OCI-LY1 (cell line): Measurements from ENCODE around the gene RPS15A.

Experiments used
- EZH2 ChIP-seq: fragments of 200-600 bp; sonication (generic), shearing (Covaris generic); IDR thresholded peaks from 2 replicates; pipeline ENCODE4 v1.8.0; 2017; ENCODE audit warnings: borderline replicate concordance, mixed run types, mild to moderate bottlenecking, antibody characterized with exemption, low read length, moderate library complexity, mixed read lengths
- TF ChIP-seq, protein P1 (sequence below): fragments of 200-600 bp; sonication (generic), shearing (Covaris generic); IDR thresholded peaks from 2 replicates; pipeline ENCODE4 v1.5.1; 2017; ENCODE audit warnings: mild to moderate bottlenecking, antibody characterized with exemption, low read length, moderate library complexity, mixed read lengths

DNA sequence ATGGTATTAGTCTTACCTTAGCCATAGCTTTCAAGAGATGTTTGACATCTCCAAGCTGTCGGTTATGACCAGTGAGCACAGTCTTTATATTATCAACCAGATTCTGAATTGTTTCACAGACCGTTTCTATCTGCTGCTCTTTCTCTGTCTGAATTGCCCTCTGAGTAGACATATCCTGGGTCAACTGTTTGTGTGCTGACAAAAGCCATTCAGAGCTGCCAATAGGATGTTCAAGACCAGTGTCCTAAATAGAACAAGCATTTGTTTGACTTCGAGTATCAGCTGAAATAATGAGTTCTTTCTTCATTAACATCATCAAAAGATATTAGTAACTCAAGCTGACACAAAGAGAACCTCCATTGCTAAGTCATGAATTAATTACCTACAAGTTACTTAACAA lies 26.2 kb upstream of the RPS15A start:
- TF ChIP-seq, protein P1, sequence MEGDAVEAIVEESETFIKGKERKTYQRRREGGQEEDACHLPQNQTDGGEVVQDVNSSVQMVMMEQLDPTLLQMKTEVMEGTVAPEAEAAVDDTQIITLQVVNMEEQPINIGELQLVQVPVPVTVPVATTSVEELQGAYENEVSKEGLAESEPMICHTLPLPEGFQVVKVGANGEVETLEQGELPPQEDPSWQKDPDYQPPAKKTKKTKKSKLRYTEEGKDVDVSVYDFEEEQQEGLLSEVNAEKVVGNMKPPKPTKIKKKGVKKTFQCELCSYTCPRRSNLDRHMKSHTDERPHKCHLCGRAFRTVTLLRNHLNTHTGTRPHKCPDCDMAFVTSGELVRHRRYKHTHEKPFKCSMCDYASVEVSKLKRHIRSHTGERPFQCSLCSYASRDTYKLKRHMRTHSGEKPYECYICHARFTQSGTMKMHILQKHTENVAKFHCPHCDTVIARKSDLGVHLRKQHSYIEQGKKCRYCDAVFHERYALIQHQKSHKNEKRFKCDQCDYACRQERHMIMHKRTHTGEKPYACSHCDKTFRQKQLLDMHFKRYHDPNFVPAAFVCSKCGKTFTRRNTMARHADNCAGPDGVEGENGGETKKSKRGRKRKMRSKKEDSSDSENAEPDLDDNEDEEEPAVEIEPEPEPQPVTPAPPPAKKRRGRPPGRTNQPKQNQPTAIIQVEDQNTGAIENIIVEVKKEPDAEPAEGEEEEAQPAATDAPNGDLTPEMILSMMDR, result no peak
- TF ChIP-seq EZH2, result no peak
